ENCODE data around the gene STK17B. TPM values are rescaled to one million over a fixed set of nuclear protein-coding genes. Genes with fewer than 3 reads are reported as not detected.

Gene STK17B
- total and polyA plus RNA-seq, 10 of the 15 experiments (the other 5 are each of a cell fraction or from before 2014, with no cell fraction given), result 21.2 to 108 (median 53.7) TPM

GRCh38 chr2:196171248-196171871 lies at the start of gene STK17B (continued):
- TF ChIP-seq ZBTB11 (CRISPR knock-in tag; IDR thresholded peaks at IDR 0.05), result no peak
- TF ChIP-seq SMC3 (IDR thresholded peaks at IDR 0.05; ENCODE audit: borderline replicate concordance, low read length), result 0 out of 2 replicates have a peak, but pooled peaks have one; percentile 3
- TF ChIP-seq MTA3 (IDR thresholded peaks at IDR 0.05; ENCODE audit: borderline replicate concordance, low read length), result no peak
- no peak for TF ChIP-seq KAT2A (conservative IDR thresholded peaks at IDR 0.05; ENCODE audit: control insufficient read depth, low read depth, low read length)
- peak; percentile 62; the same call in 1 of the 2 replicates for TF ChIP-seq E2F4 (IDR thresholded peaks at IDR 0.05; ENCODE audit: low read depth, low read length)
- no peak for TF ChIP-seq EZH2 (IDR thresholded peaks at IDR 0.05; ENCODE audit: borderline replicate concordance, control insufficient read depth, low read depth, low read length)
- peak; percentile 72 for TF ChIP-seq USF2 (IDR thresholded peaks at IDR 0.05; ENCODE audit: borderline replicate concordance, low read depth, low read length)
- no peak for TF ChIP-seq NR2F1 (conservative IDR thresholded peaks at IDR 0.05)
- TF ChIP-seq ELK1 (IDR thresholded peaks at IDR 0.05; ENCODE audit: low read depth, low read length), result no peak
- TF ChIP-seq NRF1 (conservative IDR thresholded peaks at IDR 0.05; ENCODE audit: low read depth, low read length), result no peak
- TF ChIP-seq CREB1 (IDR thresholded peaks at IDR 0.05; ENCODE audit: low read depth), result 0 out of 2 replicates have a peak, but pooled peaks have one; percentile 58
- TF ChIP-seq SUZ12 (IDR thresholded peaks at IDR 0.05; ENCODE audit: unreplicated experiment), result no peak
- peak; percentile 55 for TF ChIP-seq SP1 (IDR thresholded peaks at IDR 0.05; ENCODE audit: low read depth, low read length)
- TF ChIP-seq CEBPB (IDR thresholded peaks at IDR 0.05; ENCODE audit: borderline replicate concordance in 1 of 2, low read depth in 2 of 2, low read length in 2 of 2), result no peak
- no peak for TF ChIP-seq BCL3 (IDR thresholded peaks at IDR 0.05; ENCODE audit: borderline replicate concordance, insufficient read depth, low read depth, low read length, poor library complexity, severe bottlenecking)
- TF ChIP-seq CHD2 (IDR thresholded peaks at IDR 0.05; ENCODE audit: borderline replicate concordance, low read depth, low read length), result peak; percentile 66; the same call in 1 of the 2 replicates
- peak; percentile 87 for TF ChIP-seq SMAD1 (IDR thresholded peaks at IDR 0.05; ENCODE audit: low read depth, partially characterized antibody)
- TF ChIP-seq BACH1 (IDR thresholded peaks at IDR 0.05; ENCODE audit: borderline replicate concordance), result peak; percentile 53; the same call in 1 of the 2 replicates

Measured in GM12878 (cell line).